Gastroesophageal sphincter (tissue), 3 donors: ENCODE measurements around the gene MYO18B.

Experiments used
- CTCF ChIP-seq, 4 experiments: fragments of 200-600 bp in 2 of 4; fragments of 450-650 bp in 2 of 4; sonication (generic) in 1 of 4; IDR thresholded peaks; one replicate each; pipeline ENCODE4 v1.5.1; 2017 to 2019; ENCODE audit warnings: antibody characterized with exemption in 4 of 4, mild to moderate bottlenecking in 2 of 4, moderate library complexity in 2 of 4
- POLR2A ChIP-seq, 2 donors: fragments of 450-650 bp; IDR thresholded peaks; one replicate each; pipeline ENCODE4 v1.6.1; 2017; ENCODE audit warnings: antibody characterized with exemption in 2 of 2, mild to moderate bottlenecking in 2 of 2, moderate library complexity in 1 of 2

GRCh38 chr22:25970374-25970911 is 228.5 kb downstream of the MYO18B start:
- TF ChIP-seq CTCF (IDR thresholded peaks at IDR 0.05) (no peak), POLR2A (IDR thresholded peaks at IDR 0.05) (no peak)
